Epithelial cell of esophagus (primary cell): ENCODE results near the gene DMRTA1.
A peak's percentile ranks its signal among the peaks of the same experiment; 100 is the strongest.

ENCODE experiments used
- DNase-seq: peaks from one replicate; pipeline ENCODE4 v3.0.0; 2010; ENCODE audit warnings: low read depth
- H3K4me3 ChIP-seq: 2 replicates; pipeline ENCODE4 v1.5.1; 2011; ENCODE audit warnings: mild to moderate bottlenecking, low read length, control low read depth
- TF ChIP-seq, protein P1 (sequence below): IDR thresholded peaks from 2 replicates; pipeline ENCODE4 v1.5.1; 2011; ENCODE audit warnings: low read depth, mild to moderate bottlenecking, low read length, control low read depth, inconsistent platforms; ENCODE audit not compliant: insufficient read depth; ENCODE audit errors: missing control alignments

DMRTA1 gene

GRCh38 chr9:22446950-22447617 is 460 bp downstream of the DMRTA1 start:
- peak; percentile 85 for DNase-seq
- peak overlapping the region; percentile 73 for H3K4me3 ChIP-seq
- TF ChIP-seq, protein P1, sequence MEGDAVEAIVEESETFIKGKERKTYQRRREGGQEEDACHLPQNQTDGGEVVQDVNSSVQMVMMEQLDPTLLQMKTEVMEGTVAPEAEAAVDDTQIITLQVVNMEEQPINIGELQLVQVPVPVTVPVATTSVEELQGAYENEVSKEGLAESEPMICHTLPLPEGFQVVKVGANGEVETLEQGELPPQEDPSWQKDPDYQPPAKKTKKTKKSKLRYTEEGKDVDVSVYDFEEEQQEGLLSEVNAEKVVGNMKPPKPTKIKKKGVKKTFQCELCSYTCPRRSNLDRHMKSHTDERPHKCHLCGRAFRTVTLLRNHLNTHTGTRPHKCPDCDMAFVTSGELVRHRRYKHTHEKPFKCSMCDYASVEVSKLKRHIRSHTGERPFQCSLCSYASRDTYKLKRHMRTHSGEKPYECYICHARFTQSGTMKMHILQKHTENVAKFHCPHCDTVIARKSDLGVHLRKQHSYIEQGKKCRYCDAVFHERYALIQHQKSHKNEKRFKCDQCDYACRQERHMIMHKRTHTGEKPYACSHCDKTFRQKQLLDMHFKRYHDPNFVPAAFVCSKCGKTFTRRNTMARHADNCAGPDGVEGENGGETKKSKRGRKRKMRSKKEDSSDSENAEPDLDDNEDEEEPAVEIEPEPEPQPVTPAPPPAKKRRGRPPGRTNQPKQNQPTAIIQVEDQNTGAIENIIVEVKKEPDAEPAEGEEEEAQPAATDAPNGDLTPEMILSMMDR: peak; percentile 16

DNA sequence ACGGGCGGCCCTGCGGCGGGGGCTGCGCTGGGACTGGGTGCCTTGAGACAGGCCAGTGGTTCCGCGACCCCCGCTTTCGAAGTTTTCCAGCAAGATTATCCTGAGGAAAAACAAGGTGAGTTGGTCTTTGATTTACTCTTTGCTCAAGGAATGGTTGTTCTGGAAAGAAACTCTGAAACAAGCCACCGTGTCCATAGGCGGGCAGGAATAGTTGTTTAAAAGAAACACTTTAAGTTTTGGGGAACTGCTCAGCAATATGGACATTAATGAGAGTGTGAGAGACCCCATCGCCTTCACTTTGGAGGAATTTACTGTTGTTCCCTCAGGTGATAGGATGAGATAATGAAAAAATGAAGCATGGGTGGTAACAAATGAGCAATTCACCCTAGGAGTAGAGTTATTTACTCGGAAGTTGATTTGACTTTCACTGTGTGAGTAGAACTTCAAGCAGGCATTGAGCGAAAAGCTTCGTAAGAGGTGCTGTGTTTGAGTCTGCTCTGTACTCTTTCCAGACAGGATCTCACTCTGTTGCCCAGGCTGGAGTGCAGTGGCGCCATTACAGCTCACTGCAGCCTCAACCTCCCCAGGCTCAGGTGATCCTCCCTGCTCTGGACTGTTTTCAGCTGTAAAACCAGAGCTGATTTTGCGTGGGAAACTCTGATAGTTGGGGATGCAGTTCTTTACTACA is 1.1 kb downstream of the DMRTA1 start:
- TF ChIP-seq, protein P1: no peak
- H3K4me3 ChIP-seq: peak overlapping the region; percentile 73
- peak; percentile 29 for DNase-seq

DNA sequence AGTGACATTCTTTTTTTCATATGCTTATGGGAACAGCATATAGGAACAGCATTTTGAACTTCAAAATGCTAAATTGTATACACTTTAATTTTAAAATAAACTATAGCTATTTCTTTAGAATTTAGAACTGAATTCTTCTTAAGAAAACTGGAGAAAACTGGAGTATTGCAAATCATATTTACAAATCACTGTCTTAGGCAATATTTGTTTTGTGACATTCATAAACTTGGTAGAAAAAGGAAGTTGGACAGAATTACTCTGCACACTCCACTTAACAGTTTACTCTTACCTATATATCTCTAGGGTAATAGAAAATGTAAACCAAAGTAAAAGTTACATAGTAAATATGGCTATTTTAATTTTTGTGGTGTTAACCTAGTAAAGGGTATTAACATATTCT is 3.1 kb downstream of the DMRTA1 start:
- peak; percentile 4 for DNase-seq
- TF ChIP-seq, protein P1: no peak
- H3K4me3 ChIP-seq: no peak overlapping the region

- H3K4me3 ChIP-seq: no peak overlapping the region
- TF ChIP-seq, protein P1: peak; percentile 83
- peak; percentile 44 for DNase-seq
Observed at GRCh38 chr9:22452415-22453010, 5.9 kb downstream of the DMRTA1 start.

DNA sequence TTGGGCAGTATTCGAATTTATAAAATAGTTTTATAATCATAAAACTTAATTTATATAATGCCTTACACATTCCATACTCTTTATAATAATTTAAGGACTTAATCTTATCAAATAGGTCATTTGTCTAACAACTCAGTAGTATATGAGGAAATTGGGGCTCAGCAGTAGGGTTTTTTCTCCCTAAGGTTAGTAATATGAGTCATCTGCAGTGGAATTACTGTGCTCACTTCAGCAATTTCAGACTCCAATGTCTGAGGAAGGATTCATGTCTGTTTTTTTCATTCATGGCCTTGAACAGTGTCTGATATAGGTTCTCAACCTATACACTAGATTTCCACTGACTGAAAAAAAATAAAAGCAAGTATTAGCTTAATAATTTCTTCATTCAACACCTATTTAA is 7.4 kb downstream of the DMRTA1 start:
- no peak overlapping the region for H3K4me3 ChIP-seq
- peak; percentile 65 for DNase-seq
- TF ChIP-seq, protein P1: no peak

DNA sequence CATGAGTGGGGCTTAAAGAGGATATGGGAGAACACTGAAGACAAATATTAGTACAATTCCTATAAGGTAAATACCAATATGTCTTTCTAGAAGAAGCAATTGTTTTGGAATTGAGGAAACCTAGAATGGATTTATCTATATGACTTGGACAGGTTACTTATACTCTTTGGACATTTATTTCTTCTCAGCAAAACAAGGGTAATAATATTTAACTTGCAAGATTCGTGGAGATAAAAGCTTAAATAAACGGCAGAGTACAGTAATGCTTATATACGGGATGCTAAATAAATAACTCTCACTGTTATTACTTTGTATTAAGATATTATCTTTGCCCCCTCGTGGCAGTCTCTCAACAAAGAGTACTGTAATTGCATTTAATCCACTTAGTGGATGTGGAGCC is 8.6 kb downstream of the DMRTA1 start:
- no peak overlapping the region for H3K4me3 ChIP-seq
- TF ChIP-seq, protein P1: no peak
- no peak for DNase-seq
